Ovary (tissue), 3 donors: ENCODE data around the gene YWHAB.

Experiments
- EP300 ChIP-seq: sonication (generic); formaldehyde crosslinking; IDR thresholded peaks from one replicate; pipeline ENCODE4 v1.6.1; 2017; ENCODE audit warnings: antibody characterized with exemption
- POLR2A ChIP-seq: fragments of 450-650 bp; IDR thresholded peaks from one replicate; pipeline ENCODE4 v1.6.1; 2017; ENCODE audit warnings: antibody characterized with exemption, mild to moderate bottlenecking, moderate library complexity
- TF ChIP-seq, protein P1 (sequence below), 3 donors: fragments of 450-650 bp in 2 of 3; fragments of 200-600 bp in 1 of 3; IDR thresholded peaks; one replicate each; pipeline versions ENCODE4 v1.5.1 to v1.8.0; 2016 to 2022; ENCODE audit warnings: antibody characterized with exemption in 3 of 3, mild to moderate bottlenecking in 1 of 3
- donor health status: DM: no; HTN: no; CAD: no.

DNA sequence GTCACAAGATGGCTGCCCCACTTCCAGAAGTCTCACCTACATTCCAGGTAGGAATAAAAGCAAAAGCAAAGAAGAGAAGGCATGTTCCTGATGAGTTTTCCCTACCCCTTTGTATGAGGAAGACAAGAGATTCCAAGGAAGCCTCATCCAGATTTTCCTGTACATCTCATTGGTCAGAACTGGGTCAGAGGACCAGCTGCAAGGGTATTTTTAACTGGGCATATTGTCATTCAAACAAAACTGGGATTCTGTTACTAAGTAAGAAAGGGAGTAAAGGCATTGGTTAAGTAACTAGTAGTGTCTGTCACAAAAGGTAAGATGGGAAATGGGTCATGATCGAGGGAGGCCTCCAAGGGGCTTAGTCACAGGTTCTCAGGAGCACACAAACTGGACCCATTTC is 47.0 kb upstream of the YWHAB start:
- TF ChIP-seq, protein P1, sequence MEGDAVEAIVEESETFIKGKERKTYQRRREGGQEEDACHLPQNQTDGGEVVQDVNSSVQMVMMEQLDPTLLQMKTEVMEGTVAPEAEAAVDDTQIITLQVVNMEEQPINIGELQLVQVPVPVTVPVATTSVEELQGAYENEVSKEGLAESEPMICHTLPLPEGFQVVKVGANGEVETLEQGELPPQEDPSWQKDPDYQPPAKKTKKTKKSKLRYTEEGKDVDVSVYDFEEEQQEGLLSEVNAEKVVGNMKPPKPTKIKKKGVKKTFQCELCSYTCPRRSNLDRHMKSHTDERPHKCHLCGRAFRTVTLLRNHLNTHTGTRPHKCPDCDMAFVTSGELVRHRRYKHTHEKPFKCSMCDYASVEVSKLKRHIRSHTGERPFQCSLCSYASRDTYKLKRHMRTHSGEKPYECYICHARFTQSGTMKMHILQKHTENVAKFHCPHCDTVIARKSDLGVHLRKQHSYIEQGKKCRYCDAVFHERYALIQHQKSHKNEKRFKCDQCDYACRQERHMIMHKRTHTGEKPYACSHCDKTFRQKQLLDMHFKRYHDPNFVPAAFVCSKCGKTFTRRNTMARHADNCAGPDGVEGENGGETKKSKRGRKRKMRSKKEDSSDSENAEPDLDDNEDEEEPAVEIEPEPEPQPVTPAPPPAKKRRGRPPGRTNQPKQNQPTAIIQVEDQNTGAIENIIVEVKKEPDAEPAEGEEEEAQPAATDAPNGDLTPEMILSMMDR (IDR thresholded peaks at IDR 0.05): no peak
- TF ChIP-seq EP300 (no peak), POLR2A (no peak)
